ENCODE results near the gene DPY19L2. TPM values are rescaled to one million over a fixed set of nuclear protein-coding genes. Genes with fewer than 3 reads are reported as not detected.

Gene DPY19L2
- total and polyA plus RNA-seq, 2 donors = 2.5 to 20.7 TPM

- Histone ChIP-seq H3K4me1 (ENCODE audit: control insufficient read depth in 2 of 2, insufficient read depth in 2 of 2, low read length in 2 of 2) (no peaks in the 10 kb centered on the region), H3K27ac (ENCODE audit: low read depth in 1 of 2, low read length in 1 of 2) (no peak overlapping the region), H3K4me3 (ENCODE audit: low read length in 2 of 2) (no peak overlapping the region), H3K27me3 (ENCODE audit: control insufficient read depth in 2 of 2, insufficient read depth in 1 of 2, low read length in 1 of 2) (no peaks in the 10 kb centered on the region), H3K36me3 (ENCODE audit: control insufficient read depth in 2 of 2, insufficient read depth in 2 of 2, low read length in 1 of 2) (no peaks in the 10 kb centered on the region), H3K9me3 (ENCODE audit: control insufficient read depth in 2 of 2, insufficient read depth in 1 of 2, low read length in 1 of 2) (no peaks in the 10 kb centered on the region)
- 77% methylated on average over 2 of the region's 2 CpGs for WGBS
- DNase-seq (ENCODE audit: low read depth in 6 of 9, low spot score in 9 of 9) = no peak
Observed at GRCh38 chr12:63521706-63522105, 146.6 kb downstream of the DPY19L2 start.

Other genes with a start within 250 kb of the DPY19L2 start
- gene RXYLT1, start 111.4 kb upstream of the DPY19L2 start, total RNA-seq = 15.7 TPM
- 15.7 TPM for gene RXYLT1, start 111.4 kb upstream of the DPY19L2 start, polyA plus RNA-seq
- gene SRGAP1, start 176.2 kb upstream of the DPY19L2 start, total RNA-seq = 1.3 TPM
- gene SRGAP1, start 176.2 kb upstream of the DPY19L2 start, polyA plus RNA-seq = 0.82 TPM

Measured in thymus (tissue), 11 donors.